ENCODE data around the gene HSD11B2. TPM values are rescaled to one million over a fixed set of nuclear protein-coding genes. Genes with fewer than 3 reads are reported as not detected.

HSD11B2 gene
- total and polyA plus RNA-seq, 2 experiments from 2014 or later: 0.93 to 2.3 TPM

GRCh38 chr16:67436640-67437193 is 5.8 kb downstream of the HSD11B2 start:
- H3K27ac ChIP-seq: no peak overlapping the region

GRCh38 chr16:67437513-67437912 is 6.6 kb downstream of the HSD11B2 start:
- no peaks in the 10 kb centered on the region for H3K9me3 ChIP-seq (ENCODE audit: low read depth)
- H3K79me2 ChIP-seq: no peaks in the 10 kb centered on the region
- H3K4me1 ChIP-seq (ENCODE audit: insufficient read depth): no peaks in the 10 kb centered on the region
- 95% methylated on average over 4 of the region's 4 CpGs for WGBS (ENCODE audit: low lambda C conversion rate, missing lambda C conversion rate)
- H2AFZ ChIP-seq: no peak overlapping the region
- no peak overlapping the region for H3K4me2 ChIP-seq
- no peaks in the 10 kb centered on the region for H3K27me3 ChIP-seq
- DNase-seq (ENCODE audit: low spot score): no peak
- no peaks in the 10 kb centered on the region for H3K9me2 ChIP-seq (replicated peaks; ENCODE audit: insufficient read depth)
- no peaks in the 10 kb centered on the region for H4K20me1 ChIP-seq (ENCODE audit: insufficient read depth, poor library complexity, severe bottlenecking)
- no peaks in the 10 kb centered on the region for H3K36me3 ChIP-seq (replicated peaks; ENCODE audit: insufficient read depth, low read depth)
- H3K27ac ChIP-seq: no peak overlapping the region
- H3K4me3 ChIP-seq: no peak overlapping the region
- TF ChIP-seq CTCF (IDR thresholded peaks at IDR 0.05; ENCODE audit: poor library complexity): no peak
- no peak for TF ChIP-seq EZH2 (IDR thresholded peaks at IDR 0.05; ENCODE audit: borderline replicate concordance)
- no peak for TF ChIP-seq EZH2phosphoT487 (IDR thresholded peaks at IDR 0.05; ENCODE audit: low read depth, severe bottlenecking, unreplicated experiment)

More at GRCh38 chr16:67436640-67437193, 5.8 kb downstream of the HSD11B2 start:
- peaks cover 3% of the 10 kb centered on the region for H3K27me3 ChIP-seq
- 99% methylated on average over 23 of the region's 23 CpGs for WGBS (ENCODE audit: low lambda C conversion rate, missing lambda C conversion rate)
- H3K4me3 ChIP-seq: no peak overlapping the region
- no peak overlapping the region for H2AFZ ChIP-seq
- peaks cover 2% of the 10 kb centered on the region for H3K4me1 ChIP-seq (ENCODE audit: insufficient read depth)
- no peaks in the 10 kb centered on the region for H3K9me3 ChIP-seq (ENCODE audit: low read depth)
- no peak for DNase-seq (ENCODE audit: low spot score)
- no peaks in the 10 kb centered on the region for H4K20me1 ChIP-seq (ENCODE audit: insufficient read depth, poor library complexity, severe bottlenecking)
- no peaks in the 10 kb centered on the region for H3K79me2 ChIP-seq
- H3K9me2 ChIP-seq (replicated peaks; ENCODE audit: insufficient read depth): no peaks in the 10 kb centered on the region
- H3K36me3 ChIP-seq (replicated peaks; ENCODE audit: insufficient read depth, low read depth): no peaks in the 10 kb centered on the region
- TF ChIP-seq CTCF (IDR thresholded peaks at IDR 0.05; ENCODE audit: poor library complexity): no peak
- TF ChIP-seq EZH2 (IDR thresholded peaks at IDR 0.05; ENCODE audit: borderline replicate concordance): no peak
- no peak for TF ChIP-seq EZH2phosphoT487 (IDR thresholded peaks at IDR 0.05; ENCODE audit: low read depth, severe bottlenecking, unreplicated experiment)
- no peak overlapping the region for H3K4me2 ChIP-seq

- H4K20me1 ChIP-seq (ENCODE audit: insufficient read depth, poor library complexity, severe bottlenecking): peaks cover 4% of the 10 kb centered on the region
- no peak overlapping the region for H3K4me2 ChIP-seq
- DNase-seq (ENCODE audit: low spot score): no peak
- no peaks in the 10 kb centered on the region for H3K4me1 ChIP-seq (ENCODE audit: insufficient read depth)
- 96% methylated on average over 20 of the region's 20 CpGs for WGBS (ENCODE audit: low lambda C conversion rate, missing lambda C conversion rate)
- no peak overlapping the region for H2AFZ ChIP-seq
- H3K9me2 ChIP-seq (replicated peaks; ENCODE audit: insufficient read depth): no peaks in the 10 kb centered on the region
- H3K9me3 ChIP-seq (ENCODE audit: low read depth): no peaks in the 10 kb centered on the region
- no peak overlapping the region for H3K4me3 ChIP-seq
- H3K27ac ChIP-seq: no peak overlapping the region
- no peaks in the 10 kb centered on the region for H3K36me3 ChIP-seq (replicated peaks; ENCODE audit: insufficient read depth, low read depth)
- no peak for TF ChIP-seq EZH2 (IDR thresholded peaks at IDR 0.05; ENCODE audit: borderline replicate concordance)
- H3K79me2 ChIP-seq: no peaks in the 10 kb centered on the region
- no peaks in the 10 kb centered on the region for H3K27me3 ChIP-seq
Measured at GRCh38 chr16:67438098-67438791, 7.3 kb downstream of the HSD11B2 start.

- Histone ChIP-seq H3K79me2 (no peaks in the 10 kb centered on the region), H3K4me1 (ENCODE audit: insufficient read depth) (no peaks in the 10 kb centered on the region), H3K27ac (no peak overlapping the region), H3K36me3 (replicated peaks; ENCODE audit: insufficient read depth, low read depth) (no peaks in the 10 kb centered on the region), H2AFZ (no peak overlapping the region), H3K9me3 (ENCODE audit: low read depth) (no peaks in the 10 kb centered on the region), H3K9me2 (replicated peaks; ENCODE audit: insufficient read depth) (no peaks in the 10 kb centered on the region), H3K27me3 (no peaks in the 10 kb centered on the region), H3K4me3 (no peak overlapping the region), H3K4me2 (no peak overlapping the region), H4K20me1 (ENCODE audit: insufficient read depth, poor library complexity, severe bottlenecking) (peaks cover 10% of the 10 kb centered on the region)
- WGBS (ENCODE audit: low lambda C conversion rate, missing lambda C conversion rate): 97% methylated on average over 19 of the region's 19 CpGs
- DNase-seq (ENCODE audit: low spot score): no peak
- TF ChIP-seq EZH2 (IDR thresholded peaks at IDR 0.05; ENCODE audit: borderline replicate concordance): no peak
Measured at GRCh38 chr16:67438824-67439393, 8.0 kb downstream of the HSD11B2 start.
